ENCODE data around the gene ZNF853. TPM values are rescaled to one million over a fixed set of nuclear protein-coding genes. Genes with fewer than 3 reads are reported as not detected.

Gene ZNF853
- polyA plus RNA-seq, 1 of the 3 experiments (the other 2 are of a cell fraction): 15.9 TPM

DNA sequence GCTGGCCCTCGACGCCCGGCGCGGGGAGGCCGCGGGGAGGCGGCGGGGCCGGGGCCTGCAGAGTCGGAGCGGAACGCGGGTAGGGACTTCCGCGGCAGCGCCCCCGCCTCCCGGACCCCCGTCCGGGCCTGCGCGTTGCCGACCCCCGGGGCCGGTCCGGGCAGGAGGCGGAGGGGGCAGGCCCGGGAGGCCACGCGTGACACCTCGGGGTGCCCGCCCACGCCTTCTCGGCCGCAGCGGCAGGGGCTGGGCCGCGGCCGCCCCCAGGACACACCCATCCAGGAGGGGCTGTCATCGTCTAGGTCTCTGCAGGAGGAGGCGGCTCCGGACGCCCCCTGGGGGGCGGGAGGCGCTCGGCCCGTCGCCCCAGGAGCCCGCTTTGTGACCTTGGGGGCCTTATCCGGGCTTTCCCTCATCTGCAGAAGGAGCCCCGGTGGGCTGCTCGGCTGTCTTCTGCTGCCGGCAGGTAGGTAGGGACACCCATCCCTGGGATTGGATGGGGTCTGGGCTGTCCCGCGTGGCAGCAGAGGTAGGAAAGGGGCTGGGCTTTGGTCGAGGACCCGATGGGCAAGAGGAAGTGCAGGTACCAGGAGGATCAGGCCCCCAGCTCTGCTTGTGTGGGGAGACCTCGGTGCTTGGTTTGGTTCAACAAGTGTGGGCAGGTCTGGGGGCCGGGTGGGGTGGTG, 22.3 kb downstream of the ZNF853 start:
- CTCF ChIA-PET: interaction anchor here (0.7 to 2.0 kb wide), 2 partner anchors 48 to 75 kb away, joined by 3 to 6 read pairs; partner anchors contain the start of gene INTS15

DNA sequence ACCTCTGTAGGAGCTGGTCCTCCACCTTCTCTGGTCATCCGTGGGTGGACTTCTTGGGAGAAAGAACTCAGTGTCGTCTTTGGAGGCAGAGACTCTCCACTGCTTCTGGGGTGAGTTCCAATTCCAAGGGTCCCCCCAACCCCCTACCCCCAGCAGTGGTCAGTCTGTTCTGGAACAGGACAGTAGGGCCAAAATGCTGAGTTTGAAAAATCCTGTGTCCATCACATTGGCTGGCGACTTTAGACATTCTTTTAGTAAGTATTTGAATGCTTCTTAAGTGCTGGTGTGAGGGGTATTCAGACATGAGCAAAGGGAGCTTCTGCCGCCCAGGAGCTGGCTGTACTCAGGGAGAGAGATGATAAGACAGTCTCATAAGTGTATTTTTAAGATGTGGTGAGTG, 23.6 kb downstream of the ZNF853 start:
- no peak overlapping the region for H2AFZ ChIP-seq (ENCODE audit: low read depth)
- H3K36me3 ChIP-seq (replicated peaks in 1 of 2; ENCODE audit: control insufficient read depth in 1 of 2, insufficient read depth in 2 of 2, low read length in 1 of 2): peaks cover 24 to 48% of the 10 kb centered on the region in 2 experiments
- DNase-seq: no peak
- H3K79me2 ChIP-seq (ENCODE audit: insufficient read depth): peaks cover 56% of the 10 kb centered on the region
- CTCF ChIA-PET: interaction anchor here (0.9 to 2.0 kb wide), 3 partner anchors 20 to 292 kb away, joined by 3 to 11 read pairs (median 6); partner anchors contain the start of gene INTS15
- peaks cover 5 to 15% of the 10 kb centered on the region in 2 experiments; a peak in 2 of 4 replicates for H3K4me1 ChIP-seq (ENCODE audit: control insufficient read depth in 1 of 2, insufficient read depth in 2 of 2, low read depth in 1 of 2, low read length in 1 of 2)
- no peak for TF ChIP-seq TEAD4 (IDR thresholded peaks at IDR 0.05; ENCODE audit: borderline replicate concordance, insufficient read depth)
- no peak for TF ChIP-seq SIN3A (IDR thresholded peaks at IDR 0.05; ENCODE audit: borderline replicate concordance, low read depth, low read length)
- TF ChIP-seq, protein P1, sequence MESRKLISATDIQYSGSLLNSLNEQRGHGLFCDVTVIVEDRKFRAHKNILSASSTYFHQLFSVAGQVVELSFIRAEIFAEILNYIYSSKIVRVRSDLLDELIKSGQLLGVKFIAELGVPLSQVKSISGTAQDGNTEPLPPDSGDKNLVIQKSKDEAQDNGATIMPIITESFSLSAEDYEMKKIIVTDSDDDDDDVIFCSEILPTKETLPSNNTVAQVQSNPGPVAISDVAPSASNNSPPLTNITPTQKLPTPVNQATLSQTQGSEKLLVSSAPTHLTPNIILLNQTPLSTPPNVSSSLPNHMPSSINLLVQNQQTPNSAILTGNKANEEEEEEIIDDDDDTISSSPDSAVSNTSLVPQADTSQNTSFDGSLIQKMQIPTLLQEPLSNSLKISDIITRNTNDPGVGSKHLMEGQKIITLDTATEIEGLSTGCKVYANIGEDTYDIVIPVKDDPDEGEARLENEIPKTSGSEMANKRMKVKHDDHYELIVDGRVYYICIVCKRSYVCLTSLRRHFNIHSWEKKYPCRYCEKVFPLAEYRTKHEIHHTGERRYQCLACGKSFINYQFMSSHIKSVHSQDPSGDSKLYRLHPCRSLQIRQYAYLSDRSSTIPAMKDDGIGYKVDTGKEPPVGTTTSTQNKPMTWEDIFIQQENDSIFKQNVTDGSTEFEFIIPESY (IDR thresholded peaks at IDR 0.05; ENCODE audit: borderline replicate concordance, low read depth): no peak
- no peak for TF ChIP-seq FOXM1 (IDR thresholded peaks at IDR 0.05; ENCODE audit: low read depth)
- TF ChIP-seq SMC3 (IDR thresholded peaks at IDR 0.05; ENCODE audit: low read depth, low read length): no peak
- no peak for TF ChIP-seq MEF2A (IDR thresholded peaks at IDR 0.05; ENCODE audit: borderline replicate concordance, low read depth)
- no peaks in the 10 kb centered on the region for H3K9me3 ChIP-seq
- no peak overlapping the region for H3K9ac ChIP-seq
- H3K27me3 ChIP-seq (ENCODE audit: insufficient read depth): no peaks in the 10 kb centered on the region
- POLR2A ChIA-PET: no interaction called here
- H3F3A ChIP-seq (replicated peaks; ENCODE audit: insufficient read depth): no peaks in the 10 kb centered on the region
- no peaks in the 10 kb centered on the region for H3K9me2 ChIP-seq
- WGBS (ENCODE audit: low lambda C conversion rate): 91% methylated on average over 4 of the region's 4 CpGs
- no peak overlapping the region for H3K27ac ChIP-seq (ENCODE audit: low read depth in 2 of 2, low read length in 1 of 2)
- peaks cover 13% of the 10 kb centered on the region; the same call in 1 of the 2 replicates for H4K20me1 ChIP-seq (ENCODE audit: insufficient read depth)
- H3K4me2 ChIP-seq: peak overlapping the region; percentile 99
- H3K4me3 ChIP-seq (ENCODE audit: low read depth in 2 of 2, low read length in 1 of 2): no peak overlapping the region; a peak in 1 of 4 replicates

More for the DNA sequence above, 22.3 kb downstream of the ZNF853 start:
- H3K9ac ChIP-seq: peak overlapping the region; percentile 69; the same call in 1 of the 2 replicates
- H3K79me2 ChIP-seq (ENCODE audit: insufficient read depth): peaks cover 56% of the 10 kb centered on the region
- H3K9me2 ChIP-seq: no peaks in the 10 kb centered on the region
- peaks cover 5 to 15% of the 10 kb centered on the region in 2 experiments; a peak in 2 of 4 replicates for H3K4me1 ChIP-seq (ENCODE audit: control insufficient read depth in 1 of 2, insufficient read depth in 2 of 2, low read depth in 1 of 2, low read length in 1 of 2)
- H3K9me3 ChIP-seq: no peaks in the 10 kb centered on the region
- no peaks in the 10 kb centered on the region for H3F3A ChIP-seq (replicated peaks; ENCODE audit: insufficient read depth)
- H3K4me3 ChIP-seq (ENCODE audit: low read depth in 2 of 2, low read length in 1 of 2): peak overlapping the region; percentile 68 to 89
- no peaks in the 10 kb centered on the region for H3K27me3 ChIP-seq (ENCODE audit: insufficient read depth)
- H2AFZ ChIP-seq (ENCODE audit: low read depth): peak overlapping the region; percentile 73; the same call in 1 of the 2 replicates
- DNase-seq: peak; percentile 98
- peaks cover 13% of the 10 kb centered on the region; the same call in 1 of the 2 replicates for H4K20me1 ChIP-seq (ENCODE audit: insufficient read depth)
- H3K36me3 ChIP-seq (replicated peaks in 1 of 2; ENCODE audit: control insufficient read depth in 1 of 2, insufficient read depth in 2 of 2, low read length in 1 of 2): peaks cover 22 to 34% of the 10 kb centered on the region in 2 experiments
- WGBS (ENCODE audit: low lambda C conversion rate): 2% methylated on average over 26 of the region's 60 CpGs
- H3K4me2 ChIP-seq: peak overlapping the region; percentile 99
- POLR2A ChIA-PET: interaction anchor here (0.9 to 1.0 kb wide), 3 partner anchors 21 to 47 kb away, joined by 4 to 9 read pairs (median 6); partner anchors contain the start of genes INTS15 and ZNF853
- H3K27ac ChIP-seq (ENCODE audit: low read depth in 2 of 2, low read length in 1 of 2): peak overlapping the region in 1 of 2 experiments; percentile 67; a peak in 1 of 4 replicates
- TF ChIP-seq EP300 (IDR thresholded peaks at IDR 0.05; ENCODE audit: borderline replicate concordance in 1 of 2, low read depth in 1 of 2, low read length in 1 of 2) (no peak), EZH2phosphoT487 (IDR thresholded peaks at IDR 0.05; ENCODE audit: borderline replicate concordance, low read depth) (no peak), TAF1 (IDR thresholded peaks at IDR 0.05; ENCODE audit: borderline replicate concordance, low read depth, low read length) (no peak), MEF2A (IDR thresholded peaks at IDR 0.05; ENCODE audit: borderline replicate concordance, low read depth) (no peak), MXI1 (IDR thresholded peaks at IDR 0.05; ENCODE audit: low read depth, low read length) (peak; percentile 54; the same call in 1 of the 2 replicates), RAD21 (IDR thresholded peaks at IDR 0.05; ENCODE audit: low read length) (peak; percentile 46), SMC3 (IDR thresholded peaks at IDR 0.05; ENCODE audit: low read depth, low read length) (peak; percentile 20; the same call in 1 of the 2 replicates), FOXJ3 (CRISPR knock-in tag; IDR thresholded peaks at IDR 0.05) (no peak)
- TF ChIP-seq, protein P2, sequence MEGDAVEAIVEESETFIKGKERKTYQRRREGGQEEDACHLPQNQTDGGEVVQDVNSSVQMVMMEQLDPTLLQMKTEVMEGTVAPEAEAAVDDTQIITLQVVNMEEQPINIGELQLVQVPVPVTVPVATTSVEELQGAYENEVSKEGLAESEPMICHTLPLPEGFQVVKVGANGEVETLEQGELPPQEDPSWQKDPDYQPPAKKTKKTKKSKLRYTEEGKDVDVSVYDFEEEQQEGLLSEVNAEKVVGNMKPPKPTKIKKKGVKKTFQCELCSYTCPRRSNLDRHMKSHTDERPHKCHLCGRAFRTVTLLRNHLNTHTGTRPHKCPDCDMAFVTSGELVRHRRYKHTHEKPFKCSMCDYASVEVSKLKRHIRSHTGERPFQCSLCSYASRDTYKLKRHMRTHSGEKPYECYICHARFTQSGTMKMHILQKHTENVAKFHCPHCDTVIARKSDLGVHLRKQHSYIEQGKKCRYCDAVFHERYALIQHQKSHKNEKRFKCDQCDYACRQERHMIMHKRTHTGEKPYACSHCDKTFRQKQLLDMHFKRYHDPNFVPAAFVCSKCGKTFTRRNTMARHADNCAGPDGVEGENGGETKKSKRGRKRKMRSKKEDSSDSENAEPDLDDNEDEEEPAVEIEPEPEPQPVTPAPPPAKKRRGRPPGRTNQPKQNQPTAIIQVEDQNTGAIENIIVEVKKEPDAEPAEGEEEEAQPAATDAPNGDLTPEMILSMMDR (IDR thresholded peaks at IDR 0.05): peak; percentile 53
- TF ChIP-seq, protein P3, sequence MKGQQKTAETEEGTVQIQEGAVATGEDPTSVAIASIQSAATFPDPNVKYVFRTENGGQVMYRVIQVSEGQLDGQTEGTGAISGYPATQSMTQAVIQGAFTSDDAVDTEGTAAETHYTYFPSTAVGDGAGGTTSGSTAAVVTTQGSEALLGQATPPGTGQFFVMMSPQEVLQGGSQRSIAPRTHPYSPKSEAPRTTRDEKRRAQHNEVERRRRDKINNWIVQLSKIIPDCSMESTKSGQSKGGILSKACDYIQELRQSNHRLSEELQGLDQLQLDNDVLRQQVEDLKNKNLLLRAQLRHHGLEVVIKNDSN (IDR thresholded peaks at IDR 0.05; ENCODE audit: borderline replicate concordance, low read depth): no peak
- TF ChIP-seq, protein P4, sequence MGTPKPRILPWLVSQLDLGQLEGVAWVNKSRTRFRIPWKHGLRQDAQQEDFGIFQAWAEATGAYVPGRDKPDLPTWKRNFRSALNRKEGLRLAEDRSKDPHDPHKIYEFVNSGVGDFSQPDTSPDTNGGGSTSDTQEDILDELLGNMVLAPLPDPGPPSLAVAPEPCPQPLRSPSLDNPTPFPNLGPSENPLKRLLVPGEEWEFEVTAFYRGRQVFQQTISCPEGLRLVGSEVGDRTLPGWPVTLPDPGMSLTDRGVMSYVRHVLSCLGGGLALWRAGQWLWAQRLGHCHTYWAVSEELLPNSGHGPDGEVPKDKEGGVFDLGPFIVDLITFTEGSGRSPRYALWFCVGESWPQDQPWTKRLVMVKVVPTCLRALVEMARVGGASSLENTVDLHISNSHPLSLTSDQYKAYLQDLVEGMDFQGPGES (IDR thresholded peaks at IDR 0.05; ENCODE audit: low read depth, low read length): no peak
